HG02642 (cell line): ENCODE results near the gene SEL1L.
A peak's percentile ranks its signal among the peaks of the same experiment; 100 is the strongest.
"Not testable (repeated sequence)": the region's sequence is repeated elsewhere in the genome, so short reads cannot be mapped to it uniquely, and the experiment has no call there.

ENCODE experiments used
- ATAC-seq: cut with Tn5 transposase; IDR thresholded peaks from one replicate; pipeline ENCODE4 v1.9.1; 2021; ENCODE audit warnings: mild to moderate bottlenecking; ENCODE audit not compliant: unreplicated experiment, poor library complexity

SEL1L gene

GRCh38 chr14:81478446-81478845 lies 55.2 kb downstream of the SEL1L start:
- no peak for ATAC-seq

- no peak for ATAC-seq
Measured at GRCh38 chr14:81476816-81477215, 56.8 kb downstream of the SEL1L start.

- no peak for ATAC-seq
Measured at GRCh38 chr14:81474685-81475324, 58.8 kb downstream of the SEL1L start.

GRCh38 chr14:81474148-81474492 lies 59.5 kb downstream of the SEL1L start:
- ATAC-seq = peak; percentile 58

- peak; percentile 26 for ATAC-seq
Measured at GRCh38 chr14:81473456-81474147, 60.1 kb downstream of the SEL1L start.

GRCh38 chr14:81472096-81472800 lies 61.4 kb downstream of the SEL1L start:
- ATAC-seq = no peak

GRCh38 chr14:81471062-81471461 lies 62.6 kb downstream of the SEL1L start:
- ATAC-seq = peak; percentile 40

GRCh38 chr14:81470557-81470826 lies 63.2 kb downstream of the SEL1L start:
- ATAC-seq = peak; percentile 40

- no peak for ATAC-seq
Measured at GRCh38 chr14:81466854-81467253, 66.8 kb downstream of the SEL1L start.

GRCh38 chr14:81465507-81466228 lies 68.0 kb downstream of the SEL1L start:
- no peak for ATAC-seq

- not testable (repeated sequence) for ATAC-seq
Measured at GRCh38 chr14:81465003-81465392, 68.7 kb downstream of the SEL1L start.

- peak; percentile 64 for ATAC-seq
Measured at GRCh38 chr14:81464253-81465002, 69.2 kb downstream of the SEL1L start.

- not testable (repeated sequence) for ATAC-seq
Measured at GRCh38 chr14:81462356-81462755, 71.3 kb downstream of the SEL1L start.

- no peak for ATAC-seq
Measured at GRCh38 chr14:81459912-81460311, 73.7 kb downstream of the SEL1L start.

GRCh38 chr14:81458352-81458751 lies 75.3 kb downstream of the SEL1L start:
- no peak for ATAC-seq

GRCh38 chr14:81455390-81455789 lies 78.3 kb downstream of the SEL1L start:
- ATAC-seq = peak; percentile 37

GRCh38 chr14:81454572-81455218 lies 79.0 kb downstream of the SEL1L start:
- peak; percentile 69 for ATAC-seq

GRCh38 chr14:81453166-81453766 lies 80.4 kb downstream of the SEL1L start:
- peak; percentile 72 for ATAC-seq

GRCh38 chr14:81452341-81453133 lies 81.1 kb downstream of the SEL1L start:
- no peak for ATAC-seq
